ENCODE measurements around the gene MXRA7.
"Not testable (repeated sequence)": the region's sequence is repeated elsewhere in the genome, so short reads cannot be mapped to it uniquely, and the experiment has no call there.

Gene MXRA7

GRCh38 chr17:76752006-76752405, 41.2 kb upstream of the MXRA7 start:
- no peak for DNase-seq
- H3K9me3 ChIP-seq (ENCODE audit: severe bottlenecking): no peaks in the 10 kb centered on the region
- no peak overlapping the region for H3K27ac ChIP-seq
- no peak overlapping the region for H3K4me3 ChIP-seq (ENCODE audit: low read depth, low read length)
- H3K27me3 ChIP-seq (ENCODE audit: insufficient read depth, low read depth, severe bottlenecking): no peaks in the 10 kb centered on the region
- TF ChIP-seq CTCF (IDR thresholded peaks at IDR 0.05; ENCODE audit: low read depth, low read length): no peak
- H3K36me3 ChIP-seq: peaks cover 46% of the 10 kb centered on the region

- no peak overlapping the region for H3K27ac ChIP-seq
- no peak for TF ChIP-seq CTCF (IDR thresholded peaks at IDR 0.05; ENCODE audit: low read depth, low read length)
- no peak for DNase-seq
- peaks cover 46% of the 10 kb centered on the region for H3K36me3 ChIP-seq
- H3K4me3 ChIP-seq (ENCODE audit: low read depth, low read length): no peak overlapping the region
- no peaks in the 10 kb centered on the region for H3K9me3 ChIP-seq (ENCODE audit: severe bottlenecking)
- H3K27me3 ChIP-seq (ENCODE audit: insufficient read depth, low read depth, severe bottlenecking): no peaks in the 10 kb centered on the region
Observed at GRCh38 chr17:76751416-76751993, 40.7 kb upstream of the MXRA7 start.

- Histone ChIP-seq H3K27me3 (ENCODE audit: insufficient read depth, low read depth, severe bottlenecking) (no peaks in the 10 kb centered on the region), H3K27ac (no peak overlapping the region), H3K9me3 (ENCODE audit: severe bottlenecking) (no peaks in the 10 kb centered on the region), H3K36me3 (peaks cover 52% of the 10 kb centered on the region), H3K4me3 (ENCODE audit: low read depth, low read length) (no peak overlapping the region)
- DNase-seq: no peak
- TF ChIP-seq CTCF (IDR thresholded peaks at IDR 0.05; ENCODE audit: low read depth, low read length): no peak
Observed at GRCh38 chr17:76748657-76749056, 37.9 kb upstream of the MXRA7 start.

GRCh38 chr17:76747716-76748363, 37.1 kb upstream of the MXRA7 start:
- peaks cover 59% of the 10 kb centered on the region for H3K36me3 ChIP-seq
- H3K4me3 ChIP-seq (ENCODE audit: low read depth, low read length): no peak overlapping the region
- H3K9me3 ChIP-seq (ENCODE audit: severe bottlenecking): no peaks in the 10 kb centered on the region
- DNase-seq: no peak
- H3K27ac ChIP-seq: no peak overlapping the region
- TF ChIP-seq CTCF (IDR thresholded peaks at IDR 0.05; ENCODE audit: low read depth, low read length): no peak
- no peaks in the 10 kb centered on the region for H3K27me3 ChIP-seq (ENCODE audit: insufficient read depth, low read depth, severe bottlenecking)

GRCh38 chr17:76745785-76746184, 35.0 kb upstream of the MXRA7 start:
- H3K27ac ChIP-seq; H3K27me3 ChIP-seq (ENCODE audit: insufficient read depth, low read depth, severe bottlenecking); DNase-seq; H3K9me3 ChIP-seq (ENCODE audit: severe bottlenecking); H3K4me3 ChIP-seq (ENCODE audit: low read depth, low read length): not testable (repeated sequence)
- peaks cover 75% of the 10 kb centered on the region for H3K36me3 ChIP-seq

- TF ChIP-seq CTCF (IDR thresholded peaks at IDR 0.05; ENCODE audit: low read depth, low read length): no peak
- no peak overlapping the region for H3K27ac ChIP-seq
- H3K4me3 ChIP-seq (ENCODE audit: low read depth, low read length): no peak overlapping the region
- H3K36me3 ChIP-seq: peaks cover 72% of the 10 kb centered on the region
- DNase-seq: no peak
- no peaks in the 10 kb centered on the region for H3K27me3 ChIP-seq (ENCODE audit: insufficient read depth, low read depth, severe bottlenecking)
- H3K9me3 ChIP-seq (ENCODE audit: severe bottlenecking): no peaks in the 10 kb centered on the region
Observed at GRCh38 chr17:76744747-76745146, 34.0 kb upstream of the MXRA7 start.

All from WERI-Rb-1 (cell line).